Activated CD4-positive, alpha-beta T cell treated with anti-CD3 and anti-CD28 coated beads, Interleukin-2, amount 10 ng/mL, durations not matched to agents 7 days and 5 days (primary cell): ENCODE data around the gene CRYBA4. TPM values are rescaled to one million over a fixed set of nuclear protein-coding genes. Genes with fewer than 3 reads are reported as not detected.

Experiments
- CTCF ChIA-PET: fragments of 350-600 bp; sonication (Branson Sonifier 250); formaldehyde crosslinking; loops from one replicate; lab custom pipeline; 2021; ENCODE audit warnings: antibody characterized with exemption; lab: Charles Lee
- POLR2A ChIA-PET: fragments of 350-600 bp; sonication (Branson Sonifier 250); formaldehyde crosslinking; loops from one replicate; lab custom pipeline; 2021; ENCODE audit warnings: antibody characterized with exemption; lab: Charles Lee
- DNase-seq: peaks from one replicate; pipeline ENCODE4 v3.0.0-alpha.2; 2020
- H3K27ac Mint-ChIP-seq: one replicate; pipeline ENCODE4 v1.8.0; 2021; ENCODE audit warnings: mild to moderate bottlenecking, moderate library complexity, mixed read lengths
- H3K27me3 Mint-ChIP-seq: one replicate; pipeline ENCODE4 v1.8.0; 2021; ENCODE audit warnings: mixed read lengths
- H3K36me3 Mint-ChIP-seq: one replicate; pipeline ENCODE4 v1.8.0; 2021; ENCODE audit warnings: low read depth, mixed read lengths
- H3K4me1 Mint-ChIP-seq: one replicate; pipeline ENCODE4 v1.8.0; 2021; ENCODE audit warnings: mixed read lengths
- H3K4me3 Mint-ChIP-seq: one replicate; pipeline ENCODE4 v1.8.0; 2021; ENCODE audit warnings: mild to moderate bottlenecking, moderate library complexity, mixed read lengths
- H3K9me3 Mint-ChIP-seq: one replicate; pipeline ENCODE4 v1.8.0; 2021; ENCODE audit warnings: mixed read lengths
- total RNA-seq, 2 experiments: library from RNA; stranded (reverse); gene quantifications; one replicate each; pipeline ENCODE4 v1.2.3, GENCODE V29; 2021

CRYBA4 gene
- total RNA-seq, 2 experiments from 2014 or later, result not detected

DNA sequence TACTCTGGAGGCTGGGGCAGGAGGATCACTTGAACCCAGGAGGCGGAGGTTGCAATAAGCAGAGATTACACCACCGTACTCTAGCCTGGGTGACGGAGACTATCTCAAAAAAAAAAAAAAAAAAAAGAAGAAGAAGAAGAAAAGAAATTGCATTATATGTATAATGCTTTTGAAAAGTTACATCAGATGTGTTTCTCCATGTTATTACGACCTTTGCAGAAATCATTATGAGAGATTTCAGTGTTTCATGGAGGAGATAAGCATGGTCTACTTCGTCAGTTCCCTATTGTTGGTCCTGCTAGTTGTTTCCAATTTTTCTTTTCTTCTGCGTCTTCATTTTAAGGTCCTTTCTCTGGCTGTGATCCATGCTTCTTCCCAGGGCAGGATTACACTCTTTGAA is 38.6 kb downstream of the CRYBA4 start:
- CTCF ChIA-PET, result interaction anchor here (0.6 to 1.1 kb wide), 2 partner anchors 8 to 1100 kb away, joined by 3 to 4 read pairs; no protein-coding TSS in a partner anchor
- no peak for DNase-seq
- POLR2A ChIA-PET, result no interaction called here
- Mint-ChIP-seq H3K9me3 (no peaks in the 10 kb centered on the region), H3K27me3 (peaks cover 9% of the 10 kb centered on the region), H3K4me3 (no peak overlapping the region), H3K4me1 (peaks cover 46% of the 10 kb centered on the region), H3K27ac (no peak overlapping the region), H3K36me3 (peaks cover 7% of the 10 kb centered on the region)

- H3K27ac Mint-ChIP-seq, result no peak overlapping the region
- peaks cover 5% of the 10 kb centered on the region for H3K27me3 Mint-ChIP-seq
- peaks cover 52% of the 10 kb centered on the region for H3K4me1 Mint-ChIP-seq
- peaks cover 7% of the 10 kb centered on the region for H3K36me3 Mint-ChIP-seq
- ChIA-PET POLR2A (no interaction called here), CTCF (interaction anchor here (1.1 to 1.6 kb wide), 3 partner anchors 9 to 158 kb away, joined by 4 read pairs; no protein-coding TSS in a partner anchor)
- no peak for DNase-seq
- H3K9me3 Mint-ChIP-seq, result no peaks in the 10 kb centered on the region
- no peak overlapping the region for H3K4me3 Mint-ChIP-seq
Observed at GRCh38 chr22:26660961-26661578, 39.3 kb downstream of the CRYBA4 start.

DNA sequence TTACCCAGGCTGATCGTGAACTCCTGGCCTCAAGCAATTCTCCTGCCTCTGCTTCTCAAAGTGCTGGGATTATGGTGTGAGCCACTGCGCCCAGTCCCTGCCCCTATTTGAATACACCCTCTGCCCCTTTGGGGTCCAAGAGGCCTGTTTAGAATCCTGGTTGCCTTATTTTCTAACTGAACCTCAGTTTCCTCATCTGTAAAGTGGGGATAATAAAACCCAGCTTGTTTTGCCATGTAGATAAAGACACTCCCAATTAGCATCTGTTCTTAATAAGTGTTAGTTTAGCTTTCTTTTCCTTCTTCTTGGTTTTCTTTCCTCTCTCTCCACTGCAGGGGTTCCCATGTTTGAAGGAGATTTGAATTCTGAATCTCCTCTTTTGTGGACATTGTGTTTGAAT is 40.4 kb downstream of the CRYBA4 start:
- POLR2A ChIA-PET, result no interaction called here
- Mint-ChIP-seq H3K4me1 (peaks cover 49% of the 10 kb centered on the region), H3K36me3 (peaks cover 7% of the 10 kb centered on the region), H3K9me3 (no peaks in the 10 kb centered on the region), H3K27me3 (peaks cover 5% of the 10 kb centered on the region), H3K4me3 (no peak overlapping the region), H3K27ac (no peak overlapping the region)
- CTCF ChIA-PET, result interaction anchor here (0.8 to 1.6 kb wide), 2 partner anchors 11 to 159 kb away, joined by 3 to 4 read pairs; no protein-coding TSS in a partner anchor
- no peak for DNase-seq

DNA sequence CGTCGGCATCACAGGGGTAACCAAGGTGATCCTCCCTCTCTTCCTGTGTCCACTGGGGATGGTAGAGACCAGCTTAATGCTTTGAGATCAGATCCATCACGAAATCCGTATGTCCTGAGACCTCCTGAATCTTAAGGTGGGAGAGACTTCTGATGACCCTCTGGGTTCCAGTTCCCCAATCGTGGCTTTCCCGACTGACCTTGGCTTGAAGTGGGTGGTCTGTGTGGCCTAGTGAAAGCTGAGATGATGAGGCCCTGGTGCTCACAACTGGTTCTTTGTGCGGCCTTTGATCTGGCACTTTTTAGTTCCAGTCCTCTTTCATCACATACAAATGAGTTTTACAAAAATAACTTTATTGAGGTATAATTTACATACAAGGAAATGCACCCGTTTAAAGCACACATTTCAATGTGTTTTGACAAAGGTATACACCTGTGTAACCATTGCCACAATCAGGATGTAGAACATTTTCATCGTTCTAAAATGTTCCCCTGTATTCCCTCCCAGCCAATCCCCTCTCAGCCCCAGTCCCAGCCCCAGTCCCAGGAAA is 41.7 kb downstream of the CRYBA4 start:
- CTCF ChIA-PET, result interaction anchor here (1.0 kb wide), 1 partner anchor 160 kb away, joined by 6 read pairs; no protein-coding TSS in a partner anchor
- H3K36me3 Mint-ChIP-seq, result peaks cover 7% of the 10 kb centered on the region
- H3K4me1 Mint-ChIP-seq, result peaks cover 39% of the 10 kb centered on the region
- DNase-seq, result no peak
- no peak overlapping the region for H3K27ac Mint-ChIP-seq
- POLR2A ChIA-PET, result no interaction called here
- H3K4me3 Mint-ChIP-seq, result no peak overlapping the region
- no peaks in the 10 kb centered on the region for H3K27me3 Mint-ChIP-seq
- no peaks in the 10 kb centered on the region for H3K9me3 Mint-ChIP-seq

- no peak overlapping the region for H3K4me3 Mint-ChIP-seq
Observed at GRCh38 chr22:26665813-26666231, 44.1 kb downstream of the CRYBA4 start.

GRCh38 chr22:26667140-26667539 is 45.4 kb downstream of the CRYBA4 start:
- Mint-ChIP-seq H3K4me1 (peaks cover 58% of the 10 kb centered on the region), H3K27ac (no peak overlapping the region), H3K36me3 (peaks cover 11% of the 10 kb centered on the region), H3K9me3 (no peaks in the 10 kb centered on the region), H3K4me3 (no peak overlapping the region), H3K27me3 (no peaks in the 10 kb centered on the region)
- POLR2A ChIA-PET, result no interaction called here
- DNase-seq, result no peak
- CTCF ChIA-PET, result interaction anchor here (3.1 kb wide), 1 partner anchor 164 kb away, joined by 15 read pairs; no protein-coding TSS in a partner anchor

More at GRCh38 chr22:26665813-26666231, 44.1 kb downstream of the CRYBA4 start:
- ChIA-PET CTCF (interaction anchor here (0.9 to 3.1 kb wide), 7 partner anchors 8 to 171 kb away, joined by 3 to 15 read pairs (median 5); partner anchors contain the start of gene MIAT), POLR2A (no interaction called here)
- Mint-ChIP-seq H3K9me3 (no peaks in the 10 kb centered on the region), H3K4me1 (peaks cover 45% of the 10 kb centered on the region), H3K36me3 (peaks cover 10% of the 10 kb centered on the region), H3K27me3 (no peaks in the 10 kb centered on the region), H3K27ac (no peak overlapping the region)
- no peak for DNase-seq

- ChIA-PET POLR2A (no interaction called here), CTCF (interaction anchor here (0.7 to 1.4 kb wide), 3 partner anchors 10 to 18 kb away, joined by 3 read pairs; no protein-coding TSS in a partner anchor)
- DNase-seq, result peak; percentile 29
- Mint-ChIP-seq H3K36me3 (peaks cover 22% of the 10 kb centered on the region), H3K4me1 (peaks cover 59% of the 10 kb centered on the region), H3K27ac (peak overlapping the region; percentile 27), H3K27me3 (no peaks in the 10 kb centered on the region), H3K4me3 (no peak overlapping the region), H3K9me3 (no peaks in the 10 kb centered on the region)
Observed at GRCh38 chr22:26669060-26669481, 47.3 kb downstream of the CRYBA4 start.

DNA sequence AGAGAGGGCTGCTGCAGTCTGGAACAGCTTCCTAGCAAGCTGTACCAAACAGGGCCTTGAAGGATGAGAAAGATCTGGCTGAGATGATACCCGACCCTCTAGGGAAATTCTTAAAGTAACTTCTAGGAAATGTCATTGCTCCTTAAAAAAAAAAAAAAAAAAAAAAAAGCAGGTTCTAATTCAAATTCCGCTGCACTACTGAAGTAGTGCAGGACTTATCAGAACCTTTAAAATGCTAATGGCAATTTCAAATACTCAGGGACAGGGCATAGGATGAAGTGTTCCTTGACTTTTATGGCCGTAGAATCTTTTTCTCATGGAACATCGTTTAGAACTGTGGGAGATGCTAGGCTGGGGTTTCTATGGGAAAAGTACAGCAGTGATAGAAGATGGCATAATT is 48.7 kb downstream of the CRYBA4 start:
- peaks cover 59% of the 10 kb centered on the region for H3K4me1 Mint-ChIP-seq
- H3K9me3 Mint-ChIP-seq, result no peaks in the 10 kb centered on the region
- peak overlapping the region; percentile 98 for H3K4me3 Mint-ChIP-seq
- H3K27me3 Mint-ChIP-seq, result no peaks in the 10 kb centered on the region
- POLR2A ChIA-PET, result no interaction called here
- peak overlapping the region; percentile 98 for H3K27ac Mint-ChIP-seq
- H3K36me3 Mint-ChIP-seq, result peaks cover 28% of the 10 kb centered on the region
- DNase-seq, result no peak
- CTCF ChIA-PET, result interaction anchor here (1.0 kb wide), 1 partner anchor 12 kb away, joined by 3 read pairs; no protein-coding TSS in a partner anchor

DNA sequence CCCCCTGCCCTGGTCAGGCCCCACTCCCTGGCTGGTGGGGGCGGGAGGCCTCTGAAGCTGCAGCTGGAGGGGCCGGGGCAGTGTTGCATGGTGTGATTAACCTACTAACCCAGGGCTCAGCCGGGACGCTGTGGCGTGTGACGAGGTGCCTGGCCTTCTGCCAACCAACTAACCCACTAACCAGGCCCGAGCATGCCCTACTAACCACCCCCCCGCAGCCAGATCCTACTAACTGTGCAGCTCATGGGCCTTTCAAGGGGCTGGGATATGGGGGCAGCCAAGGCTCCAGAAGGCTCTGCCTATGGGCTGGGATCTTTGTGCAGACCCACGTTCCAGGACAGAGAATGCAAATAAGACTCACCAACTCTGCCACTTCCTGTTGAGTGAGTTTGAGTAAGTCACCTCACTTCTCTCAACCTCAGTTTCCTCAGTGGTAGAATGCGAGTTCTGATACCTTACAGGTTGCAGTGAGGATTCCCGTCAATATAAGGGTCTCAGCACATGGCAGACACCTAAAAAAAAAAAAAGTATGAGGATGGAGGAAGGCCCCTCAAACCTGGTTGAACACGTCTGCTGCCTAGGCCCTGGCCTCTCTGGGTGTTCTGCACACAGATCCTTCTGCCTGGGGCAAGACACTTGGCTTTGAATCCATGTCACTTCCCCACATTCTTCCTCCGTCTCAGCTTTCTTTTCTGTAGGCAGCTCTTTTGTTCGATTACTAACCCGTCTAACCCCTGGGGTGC is 49.7 kb downstream of the CRYBA4 start:
- H3K36me3 Mint-ChIP-seq, result peaks cover 36% of the 10 kb centered on the region
- CTCF ChIA-PET, result interaction anchor here (0.7 to 1.6 kb wide), 2 partner anchors 66 to 190 kb away, joined by 3 read pairs; no protein-coding TSS in a partner anchor
- peak; percentile 67 for DNase-seq
- H3K4me1 Mint-ChIP-seq, result peaks cover 64% of the 10 kb centered on the region
- POLR2A ChIA-PET, result no interaction called here
- H3K4me3 Mint-ChIP-seq, result peak overlapping the region; percentile 98
- peak overlapping the region; percentile 98 for H3K27ac Mint-ChIP-seq
- no peaks in the 10 kb centered on the region for H3K9me3 Mint-ChIP-seq
- H3K27me3 Mint-ChIP-seq, result no peaks in the 10 kb centered on the region

- Mint-ChIP-seq H3K27me3 (no peaks in the 10 kb centered on the region), H3K36me3 (peaks cover 36% of the 10 kb centered on the region), H3K27ac (peak overlapping the region; percentile 98), H3K4me3 (peak overlapping the region; percentile 98), H3K9me3 (no peaks in the 10 kb centered on the region), H3K4me1 (peaks cover 66% of the 10 kb centered on the region)
- POLR2A ChIA-PET, result no interaction called here
- CTCF ChIA-PET, result interaction anchor here (0.9 to 1.8 kb wide), 7 partner anchors 10 to 193 kb away, joined by 3 to 5 read pairs (median 3); no protein-coding TSS in a partner anchor
- DNase-seq, result no peak
Observed at GRCh38 chr22:26672060-26672471, 50.3 kb downstream of the CRYBA4 start.

DNA sequence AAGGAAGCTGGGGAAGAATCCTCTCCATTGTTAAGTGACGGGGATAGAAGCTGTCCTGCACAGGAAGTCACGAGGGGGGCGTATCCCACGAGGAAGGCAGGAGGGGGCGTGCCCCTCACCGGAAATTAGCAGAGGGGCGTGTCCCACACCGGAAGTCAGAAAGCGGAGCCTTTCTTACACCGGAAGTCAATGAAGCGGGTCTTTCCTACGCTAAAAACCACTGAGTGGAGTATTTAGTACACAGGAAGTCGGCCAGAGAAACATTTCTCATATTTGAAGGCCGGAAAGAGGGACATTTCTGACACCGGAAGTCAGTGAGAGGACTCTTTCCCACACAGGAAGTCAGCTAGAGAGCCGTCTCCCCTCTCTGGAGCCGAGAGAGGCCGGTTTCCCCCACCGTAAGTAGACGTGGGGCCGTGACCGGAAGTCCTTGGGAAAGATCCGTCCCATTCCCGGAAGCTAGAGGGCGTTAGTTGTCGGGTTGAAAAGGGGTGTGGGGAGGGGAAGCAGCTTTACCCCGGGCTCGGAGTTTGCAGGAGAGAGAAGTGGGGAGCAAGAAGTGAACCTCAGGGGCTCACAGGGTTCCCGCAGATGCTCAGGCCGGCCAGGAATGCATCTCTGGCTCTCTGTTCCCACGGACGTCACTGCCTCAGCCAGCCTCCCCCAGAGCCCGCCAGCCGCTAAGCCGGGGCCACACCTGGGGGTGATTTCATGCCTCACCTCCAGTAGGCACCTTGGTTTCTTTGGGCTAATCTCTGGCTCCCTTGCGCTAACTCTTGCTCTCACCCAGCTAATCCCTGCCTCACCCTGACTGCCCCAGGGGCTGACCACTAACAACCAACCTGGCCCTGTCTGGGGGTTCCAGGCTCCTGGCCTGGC is 51.1 kb downstream of the CRYBA4 start:
- peaks cover 36% of the 10 kb centered on the region for H3K36me3 Mint-ChIP-seq
- POLR2A ChIA-PET, result interaction anchor here (1.0 kb wide), 1 partner anchor 9 kb away, joined by 3 read pairs; no protein-coding TSS in a partner anchor
- no peaks in the 10 kb centered on the region for H3K27me3 Mint-ChIP-seq
- CTCF ChIA-PET, result interaction anchor here (0.9 to 1.8 kb wide), 11 partner anchors 10 to 194 kb away, joined by 3 to 5 read pairs (median 3); no protein-coding TSS in a partner anchor
- H3K4me1 Mint-ChIP-seq, result peaks cover 73% of the 10 kb centered on the region
- DNase-seq, result peak; percentile 95
- peak overlapping the region; percentile 98 for H3K27ac Mint-ChIP-seq
- H3K4me3 Mint-ChIP-seq, result peak overlapping the region; percentile 98
- no peaks in the 10 kb centered on the region for H3K9me3 Mint-ChIP-seq
